ENCODE data around the gene ASPG.

DNA sequence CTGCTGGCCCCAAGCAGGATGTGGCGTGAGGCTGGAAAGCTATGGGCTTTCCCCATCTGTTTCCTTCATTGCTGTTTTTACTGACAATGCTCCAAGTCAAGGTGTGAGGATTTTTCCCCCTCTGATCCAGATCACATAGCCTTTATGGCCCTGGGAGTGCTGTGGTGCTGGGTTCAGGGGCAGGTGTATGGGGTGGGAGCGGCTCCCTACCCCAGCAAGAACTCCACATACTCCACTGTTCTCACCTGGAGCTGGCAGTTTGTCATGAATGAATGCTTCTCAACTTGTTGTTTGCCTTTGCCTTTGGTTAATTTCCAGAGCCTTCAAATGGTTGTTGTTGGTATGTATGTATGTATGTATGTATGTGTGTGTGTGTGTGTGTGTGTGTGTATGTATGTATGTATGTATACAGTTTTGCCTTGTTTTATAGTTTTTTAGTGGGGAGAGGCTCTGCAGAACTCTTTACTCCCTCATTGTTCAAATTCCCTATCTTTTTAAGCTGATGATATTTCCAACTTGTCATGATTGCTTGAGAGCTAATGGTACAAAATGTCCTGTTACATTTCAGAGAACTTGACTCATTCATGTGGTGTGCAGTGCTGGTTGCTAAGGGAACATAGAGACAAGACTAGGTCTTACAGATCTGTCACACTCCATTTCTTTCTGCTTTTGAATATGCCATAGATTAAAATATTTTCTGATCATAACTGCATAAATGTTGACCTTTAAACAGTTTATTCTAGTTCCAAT, 36.6 kb upstream of the ASPG start:
- TF ChIP-seq EZH2 (IDR thresholded peaks at IDR 0.05) (no peak), CTCF (IDR thresholded peaks at IDR 0.05) (no peak)

All from neural progenitor cell (in vitro differentiated cells).